NCI-H1417 treated with DMSO at 0.1 percent for 48 hours (cell line): ENCODE measurements around the gene TTC29.
"Not testable (repeated sequence)": the region's sequence is repeated elsewhere in the genome, so short reads cannot be mapped to it uniquely, and the experiment has no call there.

Experiments used
- DNase-seq: peaks from one replicate; lab custom pipeline; 2025; lab: John Stamatoyannopoulos, UW

Gene TTC29

DNA sequence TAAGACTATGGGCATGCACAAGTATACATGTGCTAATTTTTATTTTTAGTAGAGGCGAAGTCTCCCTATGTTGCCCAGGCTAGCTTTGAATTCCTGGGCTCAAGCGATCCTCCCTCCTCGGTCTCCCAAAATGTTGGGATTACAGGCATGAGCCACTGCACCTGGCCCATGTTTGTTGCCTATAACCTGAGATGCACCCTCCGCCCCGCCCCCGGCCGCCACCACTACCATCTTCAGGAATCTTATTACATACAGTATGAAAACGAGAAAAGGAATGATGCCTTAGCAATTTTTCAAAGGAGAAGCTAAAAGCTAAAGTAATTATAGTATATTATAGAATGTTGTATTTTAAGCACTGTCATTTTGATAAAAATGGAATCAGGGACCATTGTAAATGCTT, 245.8 kb downstream of the TTC29 start:
- no peak for DNase-seq

DNA sequence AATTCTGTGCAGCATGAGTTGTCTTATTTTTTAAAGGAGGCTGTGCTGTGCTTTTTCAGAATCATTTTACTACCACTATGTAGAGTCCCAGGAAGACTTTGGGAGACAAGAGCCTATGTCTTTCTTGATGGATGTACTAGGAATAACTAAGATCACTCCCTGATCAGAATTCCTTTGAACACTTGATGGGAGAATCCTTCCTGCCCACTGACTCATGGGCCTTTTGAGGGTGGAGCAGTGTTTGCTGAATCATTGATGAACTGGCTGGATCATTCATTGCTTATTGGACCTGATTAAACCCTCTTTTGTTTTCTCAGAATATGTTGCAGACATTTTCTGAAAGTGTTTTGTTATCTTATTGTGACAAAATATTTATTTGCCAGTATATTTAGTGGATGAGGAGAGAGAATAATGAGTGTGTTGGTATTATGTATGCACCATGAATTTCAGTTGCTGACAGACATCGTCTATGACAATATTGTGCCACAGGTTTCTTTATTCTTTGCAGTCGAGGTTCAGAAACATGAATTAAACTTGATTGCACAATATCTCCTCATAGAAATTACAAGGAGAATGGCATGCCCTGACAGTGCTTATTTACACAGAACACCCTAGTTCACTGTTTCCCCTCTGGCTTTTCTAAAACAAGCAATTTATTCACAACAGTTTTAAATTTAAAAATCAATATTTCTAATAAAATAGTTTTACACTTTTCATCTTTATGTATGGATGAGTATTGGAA, 270.7 kb downstream of the TTC29 start:
- no peak for DNase-seq

DNA sequence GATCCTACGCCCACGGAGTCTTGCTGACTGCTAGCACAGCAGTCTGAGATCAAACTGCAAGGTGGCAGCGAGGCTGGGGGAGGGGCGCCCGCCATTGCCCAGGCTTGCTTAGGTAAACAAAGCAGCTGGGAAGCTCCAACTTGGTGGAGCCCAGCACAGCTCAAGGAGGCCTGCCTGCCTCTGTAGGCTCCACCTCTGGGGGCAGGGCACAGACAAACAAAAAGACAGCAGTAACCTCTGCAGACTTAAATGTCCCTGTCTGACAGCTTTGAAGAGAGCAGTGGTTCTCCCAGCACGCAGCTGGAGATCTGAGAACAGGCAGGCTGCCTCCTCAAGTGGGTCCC, 281.7 kb downstream of the TTC29 start:
- not testable (repeated sequence) for DNase-seq

DNA sequence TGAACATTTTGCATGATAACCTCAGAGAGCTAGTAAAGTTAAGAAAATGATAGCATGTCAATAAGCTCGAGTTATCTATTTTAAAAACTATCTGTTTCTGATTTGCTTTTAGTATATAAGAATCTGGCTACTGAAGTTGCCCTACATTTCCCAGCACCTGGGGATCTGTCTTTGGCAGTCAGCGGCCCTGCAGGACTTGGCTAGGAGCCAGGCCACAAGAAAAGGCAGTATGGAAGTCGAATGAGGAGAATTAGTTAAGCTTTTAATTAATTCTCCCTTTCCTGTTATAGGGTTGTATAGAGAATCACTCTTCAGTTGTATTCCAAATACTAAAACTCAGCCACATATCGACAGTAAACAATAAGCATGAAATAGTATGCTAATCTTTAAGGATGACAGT, 284.3 kb downstream of the TTC29 start:
- DNase-seq: no peak
